Measurements from ENCODE around the gene SPINK4.

SPINK4 gene

DNA sequence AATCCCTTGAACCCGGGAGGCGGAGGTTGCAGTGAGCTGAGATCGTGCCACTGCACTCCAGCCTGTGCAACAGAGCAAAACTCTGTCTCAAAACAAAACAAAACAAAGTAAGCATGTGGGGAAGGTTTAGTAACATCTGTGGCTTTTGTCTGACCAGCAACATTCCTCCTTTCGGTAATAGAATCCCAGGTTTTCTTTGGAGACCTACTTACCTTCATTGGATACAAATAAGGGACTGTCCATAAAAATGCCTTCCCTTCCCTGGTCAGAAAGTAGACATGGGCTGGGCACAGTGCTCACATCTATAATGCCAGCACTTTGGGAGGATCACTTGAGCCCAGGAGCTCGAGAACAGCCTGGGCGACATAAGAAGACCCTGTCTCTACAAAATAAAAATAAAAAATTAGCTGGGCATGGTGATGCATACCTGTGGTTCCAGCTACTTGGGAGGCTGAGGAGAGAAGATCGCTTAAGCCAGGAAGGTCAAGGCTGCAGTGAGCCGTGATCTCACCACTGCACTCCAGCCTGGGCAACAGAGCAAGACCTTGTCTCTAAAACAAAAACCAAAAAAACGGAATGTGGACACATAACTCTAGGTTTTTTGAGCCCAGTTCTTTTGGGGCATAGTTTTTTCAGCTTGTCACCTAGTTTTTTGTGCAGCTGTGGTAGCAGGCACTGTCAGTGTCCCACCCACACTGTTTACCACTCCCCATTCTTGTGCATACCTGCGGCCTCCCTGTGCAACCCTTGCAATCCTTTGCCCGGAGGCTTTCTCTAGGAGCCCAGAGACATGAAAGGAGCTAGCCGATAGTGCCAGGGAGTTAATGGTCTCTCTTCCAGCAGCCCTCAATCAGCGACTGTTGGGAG, 9.0 kb upstream of the SPINK4 start:
- DNase-seq = no peak

DNA sequence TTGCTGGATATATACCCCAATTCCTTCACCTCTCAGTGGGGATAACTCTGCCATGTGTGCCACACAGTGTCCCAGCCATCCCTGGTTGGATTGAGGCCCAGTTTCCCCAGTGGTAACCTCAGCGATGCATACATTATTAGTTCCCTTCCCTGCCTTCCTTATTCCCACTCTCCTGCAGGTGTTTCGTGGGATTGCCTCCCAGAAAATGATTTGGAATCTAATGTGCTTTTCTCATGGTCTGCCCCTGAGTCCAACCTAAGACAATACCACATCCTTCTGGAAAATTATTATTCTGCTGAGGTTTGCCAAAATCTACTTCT, 8.4 kb upstream of the SPINK4 start:
- no peak for DNase-seq

DNA sequence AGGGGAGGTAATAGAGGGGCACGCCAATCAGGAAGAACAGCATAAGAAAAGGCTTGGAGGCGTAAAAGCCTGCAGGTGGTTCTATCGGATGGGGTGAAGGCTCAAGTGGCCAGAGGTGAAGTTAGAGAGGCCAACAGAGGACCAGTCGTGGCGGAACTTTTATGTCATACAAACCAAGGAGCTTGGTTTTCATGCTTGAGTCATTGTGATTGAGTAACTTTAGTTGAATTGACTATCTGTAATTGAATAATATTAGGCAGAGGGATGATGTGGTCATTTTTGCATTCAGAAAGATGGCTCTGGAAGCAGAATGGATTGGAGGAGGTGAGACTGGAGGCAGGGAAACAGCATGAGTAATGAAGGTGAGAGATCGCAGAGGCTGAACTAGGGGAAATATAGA, 7.2 kb upstream of the SPINK4 start:
- no peak for DNase-seq

GRCh38 chr9:33233626-33234342, 6.2 kb upstream of the SPINK4 start:
- no peak for DNase-seq

DNA sequence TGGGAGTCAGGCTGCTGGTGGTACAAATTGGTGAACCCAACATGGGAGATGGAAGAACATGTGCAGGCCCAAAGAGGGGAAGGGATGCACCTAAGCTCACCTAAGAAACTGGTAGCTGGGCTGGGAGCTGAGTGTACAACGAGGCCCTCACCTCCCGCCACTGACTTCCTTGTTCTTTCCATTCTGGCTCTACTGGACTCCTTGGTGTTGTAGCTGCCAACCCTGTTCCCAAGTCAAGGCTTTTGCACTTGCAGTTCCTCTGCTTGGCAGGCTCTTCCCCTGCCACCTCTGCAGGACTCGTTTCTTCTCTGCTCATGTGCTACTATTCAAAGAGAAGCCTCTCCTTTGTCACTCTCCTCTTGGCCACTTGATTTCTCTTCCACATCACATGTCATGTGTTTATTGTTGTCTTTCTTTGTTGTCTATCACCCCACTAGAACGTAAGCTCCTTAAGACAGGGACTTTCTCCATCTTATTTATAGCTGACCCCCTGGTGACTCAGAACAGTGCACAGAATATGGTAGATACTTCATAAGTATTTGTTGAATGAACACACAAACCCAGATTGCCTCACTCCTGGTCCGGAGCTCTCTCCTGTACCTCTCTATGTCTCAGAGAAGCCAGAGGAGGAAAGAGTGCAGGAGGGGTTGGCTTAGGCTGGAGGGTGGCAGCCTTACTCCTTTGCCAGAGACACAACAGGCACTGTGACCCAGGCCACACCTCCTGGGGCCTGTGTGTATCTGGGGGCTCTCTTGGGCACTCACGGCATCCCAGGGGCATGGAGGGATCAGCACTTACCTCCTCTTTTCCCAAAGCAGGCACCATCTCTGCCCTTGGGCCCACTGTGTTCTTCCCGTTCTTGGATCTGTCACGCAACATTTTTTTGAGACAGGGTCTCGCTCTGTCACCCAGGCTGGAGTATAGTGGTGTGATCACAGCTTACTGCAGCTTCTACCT, 5.2 kb upstream of the SPINK4 start:
- no peak for DNase-seq

DNA sequence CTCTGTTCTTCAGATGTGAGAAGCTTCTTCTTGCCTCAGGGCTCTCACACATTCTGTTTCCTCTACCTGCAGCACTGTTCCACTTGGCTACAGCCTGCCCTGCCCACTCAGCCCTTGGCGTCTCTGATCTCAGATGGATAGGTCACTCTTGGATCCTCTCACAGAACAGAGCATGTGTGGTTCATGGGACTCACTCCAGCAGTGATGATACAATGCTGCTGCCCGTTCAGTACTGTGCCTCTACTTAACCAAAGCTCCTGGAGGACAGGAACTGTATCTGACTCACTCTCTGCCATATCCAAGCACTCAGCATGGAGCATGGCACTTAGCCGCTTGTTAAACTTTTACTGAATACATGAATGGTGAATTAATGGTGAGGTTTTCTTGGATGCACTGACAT, 3.4 kb upstream of the SPINK4 start:
- DNase-seq = no peak

- no peak for DNase-seq
Measured at GRCh38 chr9:33241298-33241697, 1.3 kb downstream of the SPINK4 start.

DNA sequence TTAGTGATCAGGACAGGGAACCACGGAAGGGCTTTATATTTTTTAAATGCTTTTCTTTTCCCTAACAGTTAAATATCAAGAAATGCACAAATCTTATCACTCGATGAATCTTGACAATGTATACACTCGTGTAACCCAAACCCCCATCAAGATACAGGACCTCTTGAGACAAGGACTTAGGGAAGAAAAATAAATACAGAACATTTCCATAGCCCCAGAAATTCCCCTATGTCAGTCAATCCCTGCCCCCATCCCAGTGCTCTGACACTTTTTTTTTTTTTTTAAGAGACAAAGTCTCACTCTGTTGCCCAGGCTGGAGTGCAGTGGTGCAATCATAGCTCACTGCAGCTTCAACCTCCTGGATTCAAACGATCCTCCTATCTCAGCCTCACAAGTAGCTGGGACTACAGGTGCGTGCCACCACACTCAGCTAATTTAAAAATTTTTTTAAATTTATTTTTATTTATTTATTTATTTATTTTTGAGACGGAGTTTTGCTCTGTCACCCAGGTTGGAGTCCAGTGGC, 2.7 kb downstream of the SPINK4 start:
- no peak for DNase-seq

- DNase-seq = no peak
Measured at GRCh38 chr9:33244137-33244784, 4.3 kb downstream of the SPINK4 start.

DNA sequence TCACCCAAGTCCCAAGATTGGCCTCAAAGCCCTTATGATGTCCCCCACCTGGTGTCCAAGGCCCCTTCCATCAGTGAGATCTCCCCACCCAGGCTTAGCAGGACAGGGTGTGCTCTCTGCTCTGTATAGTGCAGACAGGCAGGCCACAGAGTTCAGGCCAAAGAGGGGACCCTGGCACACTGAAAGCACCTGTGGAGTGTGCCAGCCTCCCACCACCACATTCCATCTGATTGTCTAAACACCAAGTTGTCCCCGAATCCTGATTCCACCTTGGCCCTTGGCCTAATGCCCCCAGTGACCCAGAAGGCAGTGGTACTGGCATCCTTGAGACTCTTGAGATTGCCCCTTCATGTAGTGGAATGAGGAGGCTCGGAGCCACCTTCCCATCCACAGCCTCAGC, 5.4 kb downstream of the SPINK4 start:
- DNase-seq = no peak

DNA sequence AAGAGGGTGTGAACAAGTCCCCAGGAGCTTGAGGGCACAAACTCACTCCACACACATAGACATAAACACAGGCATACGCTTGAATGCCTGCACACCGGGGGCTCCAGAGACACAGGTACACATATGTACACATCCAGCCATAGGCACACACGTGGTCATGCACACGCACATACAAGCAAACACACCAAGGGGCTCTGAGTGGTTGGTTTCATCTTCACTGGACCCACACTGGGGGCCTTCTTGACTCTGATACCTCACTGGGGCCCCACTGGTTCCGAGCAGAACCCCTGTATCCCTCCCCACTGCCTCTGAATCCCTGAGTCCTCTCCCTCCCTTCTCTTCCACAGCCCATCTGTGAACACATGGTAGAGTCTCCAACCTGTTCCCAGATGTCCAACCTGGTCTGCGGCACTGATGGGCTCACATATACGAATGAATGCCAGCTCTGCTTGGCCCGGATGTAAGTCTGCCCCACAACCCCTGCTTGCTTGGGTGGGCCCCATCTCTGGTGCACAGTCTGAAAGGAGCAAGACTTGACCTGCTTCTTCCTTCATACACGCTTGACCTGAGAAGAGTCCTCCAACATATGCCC, 6.4 kb downstream of the SPINK4 start:
- DNase-seq = no peak

DNA sequence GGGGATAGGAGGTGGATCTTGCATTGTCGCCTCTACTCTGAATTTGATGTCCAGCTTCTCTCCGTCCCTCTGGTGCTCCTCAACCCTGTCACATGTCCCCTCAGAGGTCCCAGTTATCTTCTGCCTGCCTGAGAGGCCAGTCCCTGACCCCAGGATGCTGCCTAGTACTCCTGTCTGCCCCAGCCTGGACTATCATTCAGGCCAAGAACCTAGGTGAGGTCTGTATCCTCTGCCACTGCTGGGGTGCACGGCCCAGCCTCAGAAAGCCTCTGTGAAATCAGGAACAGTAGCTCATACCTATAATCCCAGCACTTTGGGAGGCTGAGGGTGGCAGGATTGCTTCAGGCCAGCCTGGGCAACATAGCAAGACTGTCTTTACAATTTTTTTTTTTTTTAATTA, 8.6 kb downstream of the SPINK4 start:
- no peak for DNase-seq

- no peak for DNase-seq
Measured at GRCh38 chr9:33249087-33249658, 9.2 kb downstream of the SPINK4 start.

DNA sequence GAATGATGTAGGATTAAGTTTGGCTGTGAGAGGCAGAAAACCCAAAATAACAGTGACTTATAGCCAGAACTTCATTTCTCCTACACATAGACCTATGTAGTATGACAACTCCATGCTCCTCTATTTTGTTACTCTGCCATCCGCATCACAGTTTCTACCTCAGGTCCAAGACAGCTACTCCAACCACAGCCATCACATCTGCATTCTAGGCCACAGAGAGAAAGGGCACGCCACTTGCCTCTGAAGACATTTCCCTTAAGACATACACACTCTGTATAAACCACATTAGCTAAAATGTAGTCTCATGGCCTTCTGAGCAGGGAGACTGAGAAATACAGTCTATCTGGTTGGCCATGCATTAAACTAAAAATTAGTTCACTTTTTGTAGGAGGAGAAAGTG, 10.0 kb downstream of the SPINK4 start:
- DNase-seq = no peak

DNA sequence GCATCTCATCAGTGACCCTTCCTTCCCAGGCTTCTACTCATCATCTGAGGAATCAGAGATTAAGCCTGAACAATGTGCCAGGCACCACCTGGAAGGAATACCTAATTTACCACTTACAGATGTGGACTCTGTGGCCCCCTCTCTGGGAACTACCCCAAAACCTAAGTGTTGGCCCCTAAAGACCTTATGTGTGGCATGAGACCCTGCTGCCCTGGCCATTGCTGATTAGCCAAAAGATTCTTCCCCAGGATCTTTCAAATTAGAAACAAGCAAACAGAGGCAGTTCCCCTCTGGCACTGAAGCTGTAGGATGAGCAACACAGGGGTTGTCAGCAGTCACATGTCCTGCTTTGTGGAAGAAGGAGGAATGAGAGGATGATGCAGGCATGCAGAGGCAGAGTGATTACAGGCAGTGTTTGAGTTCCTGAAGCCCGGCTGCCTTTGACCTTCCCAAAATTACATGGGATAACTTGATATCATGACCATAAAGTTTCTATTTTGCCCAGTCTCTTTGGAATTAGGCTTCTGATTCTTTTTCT, 10.6 kb downstream of the SPINK4 start:
- DNase-seq = no peak

- no peak for DNase-seq
Measured at GRCh38 chr9:33254211-33254610, 14.2 kb downstream of the SPINK4 start.

GRCh38 chr9:33255014-33255413, 15.0 kb downstream of the SPINK4 start:
- no peak for DNase-seq

- DNase-seq = no peak
Measured at GRCh38 chr9:33255471-33255870, 15.5 kb downstream of the SPINK4 start.

GRCh38 chr9:33256236-33256635, 16.3 kb downstream of the SPINK4 start:
- no peak for DNase-seq

- no peak for DNase-seq
Measured at GRCh38 chr9:33257276-33257675, 17.3 kb downstream of the SPINK4 start.

GRCh38 chr9:33260372-33260771, 20.4 kb downstream of the SPINK4 start:
- no peak for DNase-seq

All from stimulated activated CD4-positive, alpha-beta T cell treated with anti-CD3 and anti-CD28 coated beads, Interleukin-4, amount 100 ng/mL, for 24 hours (primary cell).